IMR-90 (cell line): Measurements from ENCODE around the gene LGI4. TPM values are rescaled to one million over a fixed set of nuclear protein-coding genes. Genes with fewer than 3 reads are reported as not detected.

Experiments
- ATAC-seq: fragments of 200-7000 bp; cut with Tn5 transposase; 2 replicates; pipeline ENCODE4 v1.9.1; 2020; ENCODE audit warnings: low read depth, mild to moderate bottlenecking, moderate library complexity
- BruUV-seq: library from RNA; stranded (reverse); fragments of 400-500 nt; replicated peaks from 2 replicates; lab custom pipeline; 2021; lab: Mats Ljungman, UMichigan
- CTCF ChIA-PET: fragments of 300-600 bp; formaldehyde crosslinking; extraction: SDS; loops from one replicate; lab custom pipeline; 2021; ENCODE audit warnings: antibody characterized with exemption; lab: Yijun Ruan, JAX
- POLR2A ChIA-PET: fragments of 300-600 bp; sonication (Branson Sonifier 250); formaldehyde crosslinking; loops from one replicate; lab custom pipeline; 2022; ENCODE audit warnings: antibody characterized with exemption; ENCODE audit not compliant: unreplicated experiment; lab: Charles Lee
- DNase-seq: peaks from one replicate; pipeline ENCODE4 v3.0.0; 2013
- H2AFZ ChIP-seq: replicated peaks from 2 replicates; pipeline ENCODE3; 2013; ENCODE audit warnings: low read length, mild to moderate bottlenecking; ENCODE audit not compliant: poor library complexity
- H2AK5ac ChIP-seq: 2 replicates; pipeline ENCODE4 v1.6.1; 2013; ENCODE audit warnings: low read depth, low read length, inconsistent platforms
- H2AK9ac ChIP-seq: replicated peaks from 2 replicates; pipeline ENCODE3; 2013; ENCODE audit warnings: mild to moderate bottlenecking, low read depth, low read length, moderate library complexity; ENCODE audit not compliant: poor library complexity
- H2BK120ac ChIP-seq: 2 replicates; pipeline ENCODE4 v1.6.1; 2013; ENCODE audit warnings: low read depth, low read length, inconsistent platforms
- H2BK15ac ChIP-seq: 3 replicates; pipeline ENCODE4 v1.6.1; 2013; ENCODE audit warnings: low read depth, low read length, inconsistent platforms
- H2BK20ac ChIP-seq: 2 replicates; pipeline ENCODE4 v1.6.1; 2013; ENCODE audit warnings: low read depth, mild to moderate bottlenecking, inconsistent platforms, low read length, moderate library complexity
- H2BK5ac ChIP-seq: 2 replicates; pipeline ENCODE4 v1.6.1; 2013; ENCODE audit warnings: mild to moderate bottlenecking, low read depth, low read length, inconsistent platforms; ENCODE audit not compliant: poor library complexity, severe bottlenecking
- H3K14ac ChIP-seq: replicated peaks from 2 replicates; pipeline ENCODE4 v1.6.1; 2013; ENCODE audit warnings: low read depth, low read length, inconsistent platforms
- H3K18ac ChIP-seq: 2 replicates; pipeline ENCODE4 v1.6.1; 2013; ENCODE audit warnings: low read depth, low read length, control low read depth
- H3K23ac ChIP-seq: 2 replicates; pipeline ENCODE4 v1.6.1; 2013; ENCODE audit warnings: low read depth, low read length, inconsistent platforms
- H3K27ac ChIP-seq: 2 replicates; pipeline ENCODE4 v1.5.1; 2013; ENCODE audit warnings: mild to moderate bottlenecking, control low read depth, low read length; ENCODE audit not compliant: insufficient read depth
- H3K27me3 ChIP-seq: 2 replicates; pipeline ENCODE4 v1.6.1; 2013; ENCODE audit warnings: low read length; ENCODE audit not compliant: control insufficient read depth, insufficient read depth
- H3K36me3 ChIP-seq: 2 replicates; pipeline ENCODE4 v1.6.1; 2013; ENCODE audit warnings: low read length, mixed read lengths; ENCODE audit not compliant: control insufficient read depth, insufficient read depth
- H3K4ac ChIP-seq: 2 replicates; pipeline ENCODE4 v1.6.1; 2013; ENCODE audit warnings: low read depth, low read length, inconsistent platforms
- H3K4me1 ChIP-seq: 2 replicates; pipeline ENCODE4 v1.6.1; 2013; ENCODE audit warnings: low read length, mixed read lengths; ENCODE audit not compliant: control insufficient read depth, insufficient read depth
- H3K4me2 ChIP-seq: 2 replicates; pipeline ENCODE4 v1.6.1; 2013; ENCODE audit warnings: low read depth, mild to moderate bottlenecking, control low read depth, low read length, moderate library complexity
- H3K4me3 ChIP-seq: 2 replicates; pipeline ENCODE4 v1.5.1; 2013; ENCODE audit warnings: low read depth, mild to moderate bottlenecking, control low read depth, low read length, moderate library complexity; ENCODE audit not compliant: insufficient read depth
- H3K56ac ChIP-seq: 2 replicates; pipeline ENCODE4 v1.6.1; 2013; ENCODE audit warnings: low read length, inconsistent platforms; ENCODE audit not compliant: insufficient read depth; ENCODE audit errors: extremely low read depth
- H3K79me1 ChIP-seq, 2 experiments: 2 replicates each; pipeline ENCODE4 v1.6.1; 2013; ENCODE audit warnings: low read length in 2 of 2, inconsistent platforms in 1 of 2, low read depth in 1 of 2
- H3K9ac ChIP-seq: 2 replicates; pipeline ENCODE4 v1.6.1; 2013; ENCODE audit warnings: low read depth, low read length, control low read depth
- H3K9me1 ChIP-seq: 2 replicates; pipeline ENCODE4 v1.6.1; 2013; ENCODE audit warnings: low read length, inconsistent platforms; ENCODE audit not compliant: insufficient read depth
- H3K9me3 ChIP-seq: 2 replicates; pipeline ENCODE4 v1.6.1; 2013; ENCODE audit warnings: low read length; ENCODE audit not compliant: control insufficient read depth, insufficient read depth
- H4K20me1 ChIP-seq: 2 replicates; pipeline ENCODE4 v1.6.1; 2013; ENCODE audit warnings: low read length, inconsistent platforms; ENCODE audit not compliant: insufficient read depth
- H4K5ac ChIP-seq: 2 replicates; pipeline ENCODE4 v1.6.1; 2013; ENCODE audit warnings: mild to moderate bottlenecking, low read depth, low read length, control low read depth
- H4K8ac ChIP-seq, 2 experiments: 2 replicates each; pipeline ENCODE4 v1.6.1; 2013; ENCODE audit warnings: low read depth in 2 of 2, low read length in 2 of 2, control low read depth in 1 of 2, inconsistent platforms in 1 of 2
- H4K91ac ChIP-seq: 2 replicates; pipeline ENCODE4 v1.6.1; 2013; ENCODE audit warnings: low read depth, low read length, inconsistent platforms; ENCODE audit not compliant: insufficient read depth
- CHD1 ChIP-seq: IDR thresholded peaks from 2 replicates; pipeline ENCODE4 v1.6.1; 2012; ENCODE audit warnings: low read depth, low read length, improper control_type of control experiment
- FOS ChIP-seq: fragments of 150-350 bp; IDR thresholded peaks from 2 replicates; pipeline ENCODE4 v1.6.1; 2016; ENCODE audit warnings: low read depth, low read length
- MAFK ChIP-seq: IDR thresholded peaks from 2 replicates; pipeline ENCODE4 v1.6.1; 2012; ENCODE audit warnings: low read depth, low read length, improper control_type of control experiment
- MAZ ChIP-seq: IDR thresholded peaks from 2 replicates; pipeline ENCODE4 v1.6.1; 2012; ENCODE audit warnings: low read depth, mild to moderate bottlenecking, low read length, improper control_type of control experiment, moderate library complexity, borderline replicate concordance
- MXI1 ChIP-seq: IDR thresholded peaks from 2 replicates; pipeline ENCODE4 v1.6.1; 2012; ENCODE audit warnings: low read depth, mild to moderate bottlenecking, low read length, moderate library complexity, borderline replicate concordance
- POLR2A ChIP-seq: IDR thresholded peaks from 2 replicates; pipeline ENCODE4 v1.6.1; 2012; ENCODE audit warnings: mild to moderate bottlenecking, low read depth, low read length
- RAD21 ChIP-seq: IDR thresholded peaks from 2 replicates; pipeline ENCODE4 v1.6.1; 2012; ENCODE audit warnings: low read length, improper control_type of control experiment
- RFX5 ChIP-seq: IDR thresholded peaks from 2 replicates; pipeline ENCODE4 v1.8.0; 2012; ENCODE audit warnings: low read depth, mild to moderate bottlenecking, low read length, moderate library complexity
- SMC3 ChIP-seq: fragments of 150-350 bp; IDR thresholded peaks from 2 replicates; pipeline ENCODE4 v1.6.1; 2016; ENCODE audit warnings: low read depth, mild to moderate bottlenecking, antibody characterized with exemption, low read length, moderate library complexity
- USF2 ChIP-seq: fragments of 150-350 bp; IDR thresholded peaks from 2 replicates; pipeline ENCODE4 v1.6.1; 2017; ENCODE audit warnings: mild to moderate bottlenecking, antibody characterized with exemption, low read length, low read depth
- WGBS, 2 experiments: methylation state at CpG; one replicate each; pipeline versions ENCODE4 v1.1.5 to v1.1.7; 2013; ENCODE audit warnings: missing lambda C conversion rate in 2 of 2; ENCODE audit not compliant: insufficient read length in 1 of 2; ENCODE audit errors: extremely low coverage in 2 of 2; 5-methylcytosine and 5-hydroxymethylcytosine counted together
- dilution Hi-C: fragments of 300-500 bp; cut with HindIII; formaldehyde crosslinking; loops from one replicate; pipeline ENCODE4 v1.14.3; 2018; ENCODE audit warnings: low sequenced_read_pairs; ENCODE audit not compliant: unreplicated experiment
- in situ Hi-C: fragments of 300-500 bp; cut with MboI; formaldehyde crosslinking; loops from 3 replicates; pipeline ENCODE4 v1.14.3; 2019; ENCODE audit warnings: low sequenced_read_pairs, inconsistent platforms, mixed read lengths
- intact Hi-C: fragments of 100-400 bp; cut with micrococcal nuclease; formaldehyde crosslinking; loops from 2 replicates; pipeline ENCODE4 v1.10.0; 2022
- polyA plus RNA-seq, 3 experiments: library from polyadenylated mRNA; depleted of rRNA; stranded (reverse); fragments of >200 nt; gene quantifications; 2 replicates each; pipeline ENCODE4 v1.2.3, GENCODE V29; 2012; ENCODE audit warnings: low replicate concordance in 1 of 3
- total RNA-seq: library from RNA; depleted of rRNA; stranded (reverse); fragments of >200 nt; gene quantifications from 2 replicates; pipeline ENCODE4 v1.2.3, GENCODE V29; 2012
- TF ChIP-seq, protein P1 (sequence below): conservative IDR thresholded peaks from 2 replicates; pipeline ENCODE4 v1.5.1; 2012; ENCODE audit warnings: mild to moderate bottlenecking, low read depth, low read length, improper control_type of control experiment
- TF ChIP-seq, protein P2 (sequence below): fragments of 150-350 bp; IDR thresholded peaks from 2 replicates; pipeline ENCODE4 v1.6.1; 2016; ENCODE audit warnings: low read depth, mild to moderate bottlenecking, low read length, moderate library complexity, borderline replicate concordance

Gene LGI4
- total and polyA plus RNA-seq, 2 of the 4 experiments (the other 2 are of a cell fraction) = 0.10 TPM; not detected in 1

- no peak for TF ChIP-seq RFX5
Observed at GRCh38 chr19:35177377-35178274, 42.8 kb upstream of the LGI4 start (continued).

GRCh38 chr19:35176181-35176570 lies 41.3 kb upstream of the LGI4 start:
- ChIA-PET CTCF (no interaction called here), POLR2A (no interaction called here)
- H2AK5ac ChIP-seq = no peak overlapping the region
- no peak overlapping the region for H4K91ac ChIP-seq
- no peak for ATAC-seq
- no peaks in the 10 kb centered on the region for H3K9me1 ChIP-seq
- intact Hi-C loops = no loop called here
- H3K14ac ChIP-seq = no peak overlapping the region
- no peaks in the 10 kb centered on the region for H3K79me1 ChIP-seq
- H2BK5ac ChIP-seq = no peak overlapping the region
- H2AK9ac ChIP-seq = no peak overlapping the region
- no peak overlapping the region for H3K27ac ChIP-seq
- dilution Hi-C loops = no loop called here
- H2BK15ac ChIP-seq = no peak overlapping the region
- no peaks in the 10 kb centered on the region; the same call in 1 of the 2 replicates for H3K36me3 ChIP-seq
- H4K8ac ChIP-seq = no peak overlapping the region
- no peak overlapping the region for H2BK120ac ChIP-seq
- no peaks in the 10 kb centered on the region for H4K20me1 ChIP-seq
- BruUV-seq = no TSS peak
- H3K23ac ChIP-seq = no peak overlapping the region
- H3K4me2 ChIP-seq = no peak overlapping the region
- no peak overlapping the region for H4K5ac ChIP-seq
- no peak overlapping the region for H3K56ac ChIP-seq
- no peak overlapping the region for H2BK20ac ChIP-seq
- H3K4ac ChIP-seq = no peak overlapping the region
- peak overlapping the region; percentile 61 for H2AFZ ChIP-seq
- H3K18ac ChIP-seq = no peak overlapping the region
- H3K9me3 ChIP-seq = no peaks in the 10 kb centered on the region; the same call in 1 of the 2 replicates
- no peak for DNase-seq
- 86% methylated on average over 1 of the region's 3 CpGs; no CpG with 5 or more reads in 1 of the 2 experiments for WGBS, 2 experiments
- peaks cover 2% of the 10 kb centered on the region; the same call in 1 of the 2 replicates for H3K27me3 ChIP-seq
- in situ Hi-C loops = no loop called here
- H3K4me3 ChIP-seq = no peak overlapping the region
- H3K9ac ChIP-seq = no peak overlapping the region
- no peaks in the 10 kb centered on the region for H3K4me1 ChIP-seq
- no peak for TF ChIP-seq FOS
- TF ChIP-seq MXI1 = no peak
- no peak for TF ChIP-seq MAFK
- no peak for TF ChIP-seq POLR2A
- TF ChIP-seq CHD1 = no peak
- no peak for TF ChIP-seq SMC3
- no peak for TF ChIP-seq USF2
- no peak for TF ChIP-seq RAD21
- no peak for TF ChIP-seq MAZ
- TF ChIP-seq, protein P1, sequence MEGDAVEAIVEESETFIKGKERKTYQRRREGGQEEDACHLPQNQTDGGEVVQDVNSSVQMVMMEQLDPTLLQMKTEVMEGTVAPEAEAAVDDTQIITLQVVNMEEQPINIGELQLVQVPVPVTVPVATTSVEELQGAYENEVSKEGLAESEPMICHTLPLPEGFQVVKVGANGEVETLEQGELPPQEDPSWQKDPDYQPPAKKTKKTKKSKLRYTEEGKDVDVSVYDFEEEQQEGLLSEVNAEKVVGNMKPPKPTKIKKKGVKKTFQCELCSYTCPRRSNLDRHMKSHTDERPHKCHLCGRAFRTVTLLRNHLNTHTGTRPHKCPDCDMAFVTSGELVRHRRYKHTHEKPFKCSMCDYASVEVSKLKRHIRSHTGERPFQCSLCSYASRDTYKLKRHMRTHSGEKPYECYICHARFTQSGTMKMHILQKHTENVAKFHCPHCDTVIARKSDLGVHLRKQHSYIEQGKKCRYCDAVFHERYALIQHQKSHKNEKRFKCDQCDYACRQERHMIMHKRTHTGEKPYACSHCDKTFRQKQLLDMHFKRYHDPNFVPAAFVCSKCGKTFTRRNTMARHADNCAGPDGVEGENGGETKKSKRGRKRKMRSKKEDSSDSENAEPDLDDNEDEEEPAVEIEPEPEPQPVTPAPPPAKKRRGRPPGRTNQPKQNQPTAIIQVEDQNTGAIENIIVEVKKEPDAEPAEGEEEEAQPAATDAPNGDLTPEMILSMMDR = no peak
- TF ChIP-seq, protein P2, sequence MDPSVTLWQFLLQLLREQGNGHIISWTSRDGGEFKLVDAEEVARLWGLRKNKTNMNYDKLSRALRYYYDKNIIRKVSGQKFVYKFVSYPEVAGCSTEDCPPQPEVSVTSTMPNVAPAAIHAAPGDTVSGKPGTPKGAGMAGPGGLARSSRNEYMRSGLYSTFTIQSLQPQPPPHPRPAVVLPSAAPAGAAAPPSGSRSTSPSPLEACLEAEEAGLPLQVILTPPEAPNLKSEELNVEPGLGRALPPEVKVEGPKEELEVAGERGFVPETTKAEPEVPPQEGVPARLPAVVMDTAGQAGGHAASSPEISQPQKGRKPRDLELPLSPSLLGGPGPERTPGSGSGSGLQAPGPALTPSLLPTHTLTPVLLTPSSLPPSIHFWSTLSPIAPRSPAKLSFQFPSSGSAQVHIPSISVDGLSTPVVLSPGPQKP = no peak
- no peak for TF ChIP-seq RFX5
